GM15510 (cell line): ENCODE measurements around the gene FANCL.

Experiments
- POLR2A ChIP-seq: IDR thresholded peaks from 3 replicates; pipeline ENCODE4 v1.6.1; 2011; ENCODE audit warnings: borderline replicate concordance; ENCODE audit not compliant: insufficient read length; ENCODE audit errors: extremely low read depth

The FANCL gene

DNA sequence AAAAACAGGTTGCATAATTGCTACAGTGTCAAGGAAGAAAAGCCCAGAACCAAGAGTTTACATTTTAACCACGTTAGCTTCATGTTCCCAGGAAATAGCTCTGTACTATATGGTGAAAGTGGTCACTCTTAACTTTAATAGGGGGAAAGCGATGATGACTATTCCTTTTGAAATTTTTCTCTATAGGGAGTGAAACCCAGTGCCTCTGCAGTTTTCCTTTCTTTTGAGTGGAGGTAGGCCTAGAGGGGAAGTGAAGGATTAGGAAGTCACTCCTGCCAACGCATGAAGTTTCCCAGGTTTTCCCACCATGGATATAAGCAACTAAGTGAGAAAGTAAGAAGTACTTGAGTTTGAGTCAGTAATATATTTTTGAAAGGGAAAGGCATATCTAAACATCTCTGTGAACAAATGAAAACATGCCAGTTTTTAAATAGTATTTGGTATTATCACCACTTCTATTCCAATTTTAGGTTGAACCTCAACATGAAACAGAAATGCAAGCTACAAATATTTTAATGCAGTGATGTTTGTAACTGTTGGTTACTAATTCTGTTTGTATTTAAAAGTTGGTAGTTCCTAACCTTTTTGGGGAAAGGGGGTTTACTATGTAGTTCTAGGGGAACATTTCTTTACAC is 102.6 kb downstream of the FANCL start:
- TF ChIP-seq POLR2A, result no peak

DNA sequence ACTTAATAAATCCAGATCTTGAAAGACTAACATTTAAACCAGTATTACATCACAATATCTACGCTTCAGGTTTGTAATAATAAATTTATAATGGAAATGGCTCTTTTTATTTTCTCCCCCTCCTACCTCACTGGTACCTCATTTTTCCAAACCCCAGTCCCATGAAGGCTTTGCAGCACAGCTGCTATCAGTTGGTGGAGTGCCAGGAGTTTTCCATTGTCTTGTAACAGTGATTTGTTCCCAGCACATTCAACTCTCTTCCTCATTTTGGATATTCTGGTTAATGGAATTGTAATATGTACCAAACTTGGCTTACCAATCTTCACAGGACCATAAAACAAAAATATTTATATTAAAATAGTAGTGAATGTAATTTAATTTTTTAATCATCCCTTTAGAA is 103.3 kb downstream of the FANCL start:
- TF ChIP-seq POLR2A, result no peak

DNA sequence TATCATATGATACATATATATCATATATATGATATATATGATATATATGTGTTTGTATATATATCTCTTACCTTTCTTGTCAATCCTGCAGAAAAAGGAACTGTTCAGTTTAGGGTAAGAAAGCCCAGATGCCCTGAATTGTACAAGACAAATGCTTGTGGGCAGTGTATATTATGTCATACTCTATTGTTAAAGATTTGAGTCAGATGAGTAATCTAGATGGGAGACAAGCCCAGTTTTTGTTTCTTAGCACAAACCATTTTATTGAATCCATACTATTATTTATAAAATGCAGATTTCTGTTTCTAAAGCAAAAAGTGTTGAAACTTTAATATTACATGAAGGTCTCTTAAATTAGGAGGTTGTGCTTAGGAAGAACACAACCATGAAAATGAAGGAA is 103.9 kb downstream of the FANCL start:
- no peak for TF ChIP-seq POLR2A

DNA sequence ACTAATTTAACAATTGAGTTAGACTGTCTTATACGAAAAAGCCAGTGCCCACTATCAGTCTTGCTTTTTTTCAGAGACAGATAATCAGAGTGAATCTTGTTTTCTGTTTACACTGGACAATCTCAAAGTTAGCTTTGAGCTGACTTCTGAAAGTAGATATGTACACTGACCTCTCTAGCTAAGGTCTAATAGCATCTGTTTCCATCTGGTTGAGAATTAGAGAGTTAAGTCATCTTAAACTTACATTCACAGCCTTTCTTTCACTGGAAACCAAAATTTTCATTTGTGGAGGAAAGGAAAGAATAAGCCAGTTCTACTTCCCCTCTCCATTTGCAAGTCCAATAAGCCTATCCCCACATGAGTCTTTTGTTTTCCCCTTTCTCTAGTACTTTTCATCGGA is 105.3 kb downstream of the FANCL start:
- TF ChIP-seq POLR2A, result no peak

DNA sequence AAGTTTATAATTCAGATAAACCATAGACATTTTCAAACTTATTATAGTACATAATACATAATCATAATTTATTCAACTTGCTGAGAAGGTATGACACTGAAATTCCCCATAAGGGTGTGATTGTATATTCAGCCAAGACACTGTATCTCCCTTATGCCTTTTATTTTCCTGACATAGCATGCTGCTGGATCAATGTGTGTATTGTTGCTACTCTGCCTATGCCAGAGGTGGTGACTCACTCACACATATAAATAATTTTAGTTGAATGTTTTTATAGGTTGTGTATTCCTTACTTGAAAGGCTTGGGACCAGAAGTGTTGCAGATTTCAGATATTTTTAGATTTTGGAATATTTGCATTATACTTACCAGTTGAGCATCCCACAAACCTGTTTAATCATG is 107.7 kb downstream of the FANCL start:
- TF ChIP-seq POLR2A, result no peak

DNA sequence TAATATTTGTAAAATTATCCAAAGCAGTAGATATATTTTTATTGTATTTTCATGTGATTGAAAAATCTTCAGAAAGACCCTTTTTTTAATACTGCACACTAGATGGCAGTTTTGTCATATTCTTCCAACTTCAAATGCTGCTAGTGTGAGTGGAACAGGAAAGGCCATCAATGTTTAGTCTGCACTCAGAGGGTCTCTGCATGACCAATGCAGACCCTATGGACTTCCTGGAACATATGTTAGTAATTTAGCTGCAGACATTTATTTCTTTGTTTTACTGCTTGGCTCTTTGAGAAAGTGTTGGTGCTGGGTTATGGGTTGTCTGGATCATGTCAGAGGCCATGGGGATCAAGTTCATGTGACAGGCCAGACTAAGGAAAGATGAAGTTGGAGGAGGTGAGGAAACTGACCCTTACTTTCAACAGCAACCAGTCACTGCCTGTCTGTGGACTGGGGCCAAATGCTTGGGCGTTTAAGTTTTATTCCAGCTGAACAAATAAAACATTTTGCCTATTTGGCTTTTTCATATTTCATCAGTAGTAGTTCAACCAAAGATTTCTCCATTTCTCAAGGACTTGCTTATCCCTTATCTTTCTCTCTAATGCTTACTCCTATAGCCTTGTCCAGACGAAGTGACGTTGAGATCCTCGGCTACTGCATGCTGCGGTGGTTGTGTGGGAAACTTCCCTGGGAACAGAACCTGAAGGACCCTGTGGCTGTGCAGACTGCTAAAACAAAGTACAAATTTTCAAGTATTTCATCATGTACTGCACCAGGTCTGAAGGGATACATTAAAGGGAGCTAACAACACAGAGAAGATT is 109.7 kb downstream of the FANCL start:
- TF ChIP-seq POLR2A, result no peak

DNA sequence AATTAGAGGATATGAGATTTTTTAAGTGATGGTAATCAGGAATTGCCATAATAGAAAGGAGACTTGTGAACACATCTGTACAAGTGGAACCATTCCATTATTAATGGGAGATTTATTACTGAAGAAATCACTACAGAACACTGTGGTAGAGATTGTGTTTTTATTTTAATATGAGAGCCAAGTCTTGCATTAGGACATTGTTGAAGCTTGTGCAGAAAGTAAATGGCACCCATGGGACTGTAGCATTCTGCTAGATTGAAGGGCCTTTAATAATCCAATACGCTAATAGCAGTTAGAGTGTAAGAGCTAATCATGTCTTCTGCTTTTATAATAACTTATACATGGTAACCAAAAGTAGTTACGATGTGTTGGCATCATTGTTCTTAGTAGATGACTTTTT is 110.9 kb downstream of the FANCL start:
- no peak for TF ChIP-seq POLR2A

DNA sequence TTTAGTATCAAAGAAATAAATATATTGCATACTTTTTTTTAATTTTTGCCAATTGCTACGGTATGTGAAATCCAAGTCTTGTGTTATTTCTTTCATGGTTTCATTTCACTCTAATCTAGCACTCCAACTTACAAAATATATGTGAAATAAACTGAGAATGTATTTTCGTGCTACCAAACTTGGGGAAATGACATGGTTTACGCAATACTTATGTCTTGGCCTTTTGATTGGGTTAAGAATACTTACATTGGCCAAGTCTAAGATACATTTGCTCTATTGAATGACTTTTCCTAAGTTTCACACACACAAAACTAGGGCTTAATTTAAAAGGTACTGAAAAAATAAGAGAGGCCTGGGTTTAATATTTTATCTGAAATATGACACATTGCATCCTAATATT is 114.0 kb downstream of the FANCL start:
- no peak for TF ChIP-seq POLR2A

DNA sequence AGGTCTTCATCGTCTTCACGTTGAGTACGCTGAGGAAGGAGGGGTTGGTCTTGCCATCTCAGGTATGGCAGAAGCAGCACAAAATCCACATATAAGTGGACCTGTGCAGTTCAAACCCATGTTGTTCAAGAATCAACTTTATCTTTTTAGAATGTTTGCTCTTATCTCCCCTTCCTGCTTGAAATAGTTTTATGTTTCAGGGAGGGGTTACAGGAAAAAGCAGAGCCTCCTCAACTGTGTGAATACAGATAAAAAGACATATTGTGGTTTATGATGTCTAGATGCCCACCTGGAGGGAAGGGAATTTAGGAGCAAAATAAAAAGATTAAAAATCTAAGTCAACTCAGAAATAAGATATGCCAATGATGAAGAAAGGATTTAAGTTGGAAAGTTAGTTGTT is 118.6 kb downstream of the FANCL start:
- TF ChIP-seq POLR2A, result no peak

DNA sequence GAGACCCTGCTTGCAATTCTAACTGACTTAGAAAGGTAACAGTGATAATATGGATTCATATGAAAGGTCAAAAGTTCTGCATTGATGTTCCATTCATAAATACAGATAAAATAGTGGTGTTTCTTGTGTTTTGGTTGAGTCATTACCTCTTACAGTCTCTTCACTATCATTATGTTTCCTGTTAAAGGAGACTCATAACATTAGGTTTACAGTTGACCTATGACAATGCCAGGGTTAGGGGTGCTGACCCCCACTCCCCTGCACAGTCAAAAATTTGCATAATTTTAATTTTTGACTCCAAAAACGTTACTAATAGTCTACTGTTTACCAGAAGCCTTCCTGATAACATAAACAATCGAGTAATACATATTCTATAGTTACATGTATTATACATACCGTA is 119.1 kb downstream of the FANCL start:
- no peak for TF ChIP-seq POLR2A

DNA sequence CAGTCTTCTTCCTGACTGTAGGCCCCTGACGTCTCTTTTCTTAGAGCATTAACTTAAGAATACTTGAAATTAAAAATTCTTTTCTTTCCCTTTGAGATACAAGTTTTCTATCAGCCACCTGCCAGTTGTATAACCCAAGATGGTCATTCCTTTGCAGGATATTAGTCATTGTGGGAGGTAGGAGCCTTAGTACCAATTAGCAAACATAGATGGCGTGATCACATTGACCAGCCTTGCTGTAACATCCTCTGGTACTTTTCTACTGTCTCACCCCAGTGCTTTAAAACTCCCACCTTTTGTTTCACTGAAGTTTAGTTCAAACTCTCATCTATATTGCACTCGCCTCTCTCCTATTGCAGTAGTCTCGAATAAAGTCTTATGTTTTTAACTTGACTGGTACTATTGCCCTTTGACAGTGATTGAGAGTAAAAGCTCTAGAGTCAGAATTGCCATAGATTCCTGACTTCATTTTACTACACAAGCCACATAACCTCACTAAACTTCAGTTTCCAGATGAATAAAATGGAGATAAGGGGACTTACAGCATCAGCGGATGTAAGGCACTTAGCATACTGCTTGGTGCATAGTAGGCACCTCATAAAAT is 120.4 kb downstream of the FANCL start:
- no peak for TF ChIP-seq POLR2A

DNA sequence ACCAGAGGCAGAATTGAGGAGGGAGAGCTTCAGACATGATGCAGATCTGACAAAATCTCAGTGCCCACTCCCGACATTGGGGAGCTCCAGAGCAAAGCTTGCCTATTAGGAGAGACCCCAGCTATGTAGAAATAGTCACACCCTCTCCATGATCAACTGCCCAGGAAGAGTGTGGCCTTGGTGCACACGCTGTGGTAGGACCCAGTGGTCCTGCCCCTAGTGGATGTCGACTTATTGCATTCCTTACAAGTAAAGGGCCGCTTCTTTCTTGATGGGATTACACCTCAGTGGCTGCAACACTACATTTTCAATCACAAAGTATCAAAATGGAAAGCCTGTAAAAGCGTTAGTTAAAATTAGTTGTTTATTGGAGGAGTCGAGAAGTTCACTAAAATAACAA is 130.4 kb downstream of the FANCL start:
- TF ChIP-seq POLR2A, result no peak

DNA sequence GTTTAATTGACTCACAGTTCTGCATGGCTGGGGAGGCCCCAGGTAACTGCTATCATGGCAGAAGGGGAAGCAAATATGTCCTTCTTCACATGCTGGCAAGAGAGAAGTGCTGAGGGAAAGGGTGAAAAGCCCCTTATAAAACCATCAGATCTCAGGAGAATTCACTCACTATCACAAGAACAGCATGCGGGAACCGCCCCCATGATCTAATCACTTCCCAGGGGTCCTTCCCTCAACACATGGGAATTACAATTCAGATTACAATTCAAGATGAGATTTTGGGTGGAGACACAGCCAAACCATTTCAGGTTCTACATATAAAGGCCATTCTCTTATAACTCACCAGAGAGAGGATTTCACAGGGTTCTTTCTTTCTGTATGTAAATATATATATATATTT is 131.6 kb downstream of the FANCL start:
- TF ChIP-seq POLR2A, result no peak
